Peyer's patch (tissue), 4 donors: ENCODE data around the gene ANTXR1. TPM values are rescaled to one million over a fixed set of nuclear protein-coding genes. Genes with fewer than 3 reads are reported as not detected.

Experiments used
- DNase-seq, 3 donors: peaks; one replicate each; pipeline ENCODE4 v3.0.0-alpha.2; 2017 to 2019
- H3K27ac ChIP-seq, 4 donors: fragments of 200-600 bp; sonication (generic); one replicate each; pipeline ENCODE4 v1.5.1; 2016 to 2019
- H3K27me3 ChIP-seq, 2 donors: fragments of 200-600 bp; sonication (generic); one replicate each; pipeline ENCODE4 v1.5.1; 2019
- H3K36me3 ChIP-seq, 3 donors: fragments of 200-600 bp; sonication (generic); one replicate each; pipeline ENCODE4 v1.5.1; 2016 to 2019
- H3K4me1 ChIP-seq, 4 donors: fragments of 200-600 bp; sonication (generic); one replicate each; pipeline ENCODE4 v1.5.1; 2016 to 2019
- H3K4me3 ChIP-seq, 4 donors: fragments of 200-600 bp; sonication (generic); 1 replicate in 3 of 4; 2 replicates in 1 of 4; pipeline ENCODE4 v1.5.1; 2016 to 2019; ENCODE audit warnings: mild to moderate bottlenecking in 1 of 4
- H3K9me3 ChIP-seq, 4 donors: fragments of 200-600 bp; sonication (generic); one replicate each; pipeline ENCODE4 v1.5.1; 2016 to 2019; ENCODE audit warnings: mild to moderate bottlenecking in 1 of 4
- POLR2A ChIP-seq, 2 donors: fragments of 450-650 bp; IDR thresholded peaks; one replicate each; pipeline ENCODE4 v1.5.1; 2017; ENCODE audit warnings: antibody characterized with exemption in 2 of 2, mild to moderate bottlenecking in 2 of 2, moderate library complexity in 2 of 2
- total RNA-seq, 4 donors: library from RNA; depleted of rRNA; stranded (reverse); fragments of >200 nt; gene quantifications; one replicate each; pipeline ENCODE4 v1.1.0, GENCODE V29; 2016
- TF ChIP-seq, protein P1 (sequence below), 6 experiments: fragments of 450-650 bp in 4 of 6; fragments of 200-600 bp in 2 of 6; sonication (generic) in 1 of 6; IDR thresholded peaks; one replicate each; pipeline ENCODE4 v1.5.1; 2017 to 2019; ENCODE audit warnings: antibody characterized with exemption in 6 of 6, mild to moderate bottlenecking in 3 of 6, moderate library complexity in 1 of 6

ANTXR1 gene
- total RNA-seq, 4 donors from 2014 or later: 5.4 to 39.6 (median 25.0) TPM

DNA sequence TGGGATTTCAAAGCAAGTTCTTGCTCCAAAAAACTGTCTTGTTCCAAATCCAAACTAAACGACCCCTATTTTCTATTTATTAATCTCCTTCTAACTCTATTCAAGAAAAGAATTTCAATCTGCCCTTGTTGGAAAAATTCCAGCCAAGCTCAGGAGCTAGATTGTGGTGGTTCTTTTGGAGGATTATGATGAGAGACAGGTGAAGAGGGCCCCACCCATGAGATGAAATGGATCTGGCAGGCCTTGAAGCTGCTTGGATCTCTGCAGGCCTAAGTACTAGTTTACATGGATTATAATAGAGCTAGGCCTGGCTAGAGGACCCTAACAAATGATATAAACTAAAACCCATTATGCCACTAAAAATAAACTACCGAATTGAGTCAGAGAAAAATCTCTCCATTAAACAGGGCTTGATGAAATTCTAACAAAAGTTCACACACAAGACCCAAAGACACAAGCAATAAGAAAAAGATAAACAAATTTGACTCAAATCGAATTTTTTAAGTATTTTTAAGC, 272.5 kb downstream of the ANTXR1 start:
- no peaks in the 10 kb centered on the region for H3K36me3 ChIP-seq
- H3K9me3 ChIP-seq: no peaks in the 10 kb centered on the region
- H3K27me3 ChIP-seq: no peaks in the 10 kb centered on the region
- no peak overlapping the region for H3K4me3 ChIP-seq
- TF ChIP-seq POLR2A (IDR thresholded peaks at IDR 0.05): no peak
- TF ChIP-seq, protein P1, sequence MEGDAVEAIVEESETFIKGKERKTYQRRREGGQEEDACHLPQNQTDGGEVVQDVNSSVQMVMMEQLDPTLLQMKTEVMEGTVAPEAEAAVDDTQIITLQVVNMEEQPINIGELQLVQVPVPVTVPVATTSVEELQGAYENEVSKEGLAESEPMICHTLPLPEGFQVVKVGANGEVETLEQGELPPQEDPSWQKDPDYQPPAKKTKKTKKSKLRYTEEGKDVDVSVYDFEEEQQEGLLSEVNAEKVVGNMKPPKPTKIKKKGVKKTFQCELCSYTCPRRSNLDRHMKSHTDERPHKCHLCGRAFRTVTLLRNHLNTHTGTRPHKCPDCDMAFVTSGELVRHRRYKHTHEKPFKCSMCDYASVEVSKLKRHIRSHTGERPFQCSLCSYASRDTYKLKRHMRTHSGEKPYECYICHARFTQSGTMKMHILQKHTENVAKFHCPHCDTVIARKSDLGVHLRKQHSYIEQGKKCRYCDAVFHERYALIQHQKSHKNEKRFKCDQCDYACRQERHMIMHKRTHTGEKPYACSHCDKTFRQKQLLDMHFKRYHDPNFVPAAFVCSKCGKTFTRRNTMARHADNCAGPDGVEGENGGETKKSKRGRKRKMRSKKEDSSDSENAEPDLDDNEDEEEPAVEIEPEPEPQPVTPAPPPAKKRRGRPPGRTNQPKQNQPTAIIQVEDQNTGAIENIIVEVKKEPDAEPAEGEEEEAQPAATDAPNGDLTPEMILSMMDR (IDR thresholded peaks at IDR 0.05): no peak
- H3K27ac ChIP-seq: no peak overlapping the region
- no peaks in the 10 kb centered on the region for H3K4me1 ChIP-seq
- no peak for DNase-seq

DNA sequence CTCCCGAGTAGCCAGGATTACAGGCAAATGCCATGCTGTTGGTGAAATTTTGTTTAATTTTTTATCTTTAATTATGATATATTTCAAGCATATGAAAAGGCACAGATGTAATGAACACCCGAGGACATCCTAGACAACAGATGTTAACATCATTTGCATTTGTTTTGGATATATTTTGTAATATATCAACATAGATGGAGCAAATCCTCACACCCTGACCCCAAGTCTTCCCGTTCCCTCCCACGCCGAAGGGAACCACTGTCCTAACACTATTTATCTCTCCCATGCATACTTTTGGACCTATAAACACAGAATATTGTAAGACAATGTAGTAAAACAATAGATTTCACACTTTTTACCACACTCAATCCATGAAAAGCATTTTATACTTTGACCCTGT, 274.6 kb downstream of the ANTXR1 start:
- Histone ChIP-seq H3K27me3 (no peaks in the 10 kb centered on the region), H3K36me3 (no peaks in the 10 kb centered on the region), H3K4me1 (peaks cover 0 to 5% (median 0%) of the 10 kb centered on the region in 4 donors), H3K9me3 (no peaks in the 10 kb centered on the region), H3K4me3 (no peak overlapping the region), H3K27ac (no peak overlapping the region)
- DNase-seq: no peak
- TF ChIP-seq, protein P1 (IDR thresholded peaks at IDR 0.05): no peak
- TF ChIP-seq POLR2A (IDR thresholded peaks at IDR 0.05): no peak

DNA sequence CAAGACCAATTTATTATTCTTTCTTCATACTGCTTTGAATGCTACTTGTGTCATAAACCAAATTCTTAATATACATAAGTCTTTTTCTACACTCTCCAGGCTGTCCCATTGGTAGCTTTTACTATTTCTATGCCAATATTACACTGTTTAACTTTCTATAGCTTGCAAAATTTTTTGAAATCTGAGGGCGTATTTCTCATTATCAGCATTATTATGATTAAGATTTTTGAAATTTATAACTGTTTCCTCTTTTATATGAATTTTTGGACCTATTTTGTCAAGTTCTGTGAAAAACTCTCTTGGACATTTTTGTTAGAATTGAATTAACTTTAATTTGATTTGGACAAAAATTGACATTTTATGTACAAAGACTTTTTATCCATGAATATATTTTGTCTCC, 275.4 kb downstream of the ANTXR1 start:
- DNase-seq: no peak
- Histone ChIP-seq H3K27me3 (no peaks in the 10 kb centered on the region), H3K9me3 (no peaks in the 10 kb centered on the region), H3K4me1 (peaks cover 0 to 5% (median 0%) of the 10 kb centered on the region in 4 donors), H3K4me3 (no peak overlapping the region), H3K27ac (no peak overlapping the region), H3K36me3 (no peaks in the 10 kb centered on the region)
- no peak for TF ChIP-seq POLR2A (IDR thresholded peaks at IDR 0.05)

GRCh38 chr2:69291004-69291650, 278.1 kb downstream of the ANTXR1 start:
- TF ChIP-seq POLR2A (IDR thresholded peaks at IDR 0.05): no peak
- TF ChIP-seq, protein P1 (IDR thresholded peaks at IDR 0.05): no peak
- no peak overlapping the region for H3K4me3 ChIP-seq
- no peak overlapping the region for H3K27ac ChIP-seq
- DNase-seq: no peak
- H3K27me3 ChIP-seq: no peaks in the 10 kb centered on the region
- H3K4me1 ChIP-seq: peaks cover 0 to 5% (median 0%) of the 10 kb centered on the region in 4 donors
- no peaks in the 10 kb centered on the region for H3K36me3 ChIP-seq
- no peaks in the 10 kb centered on the region for H3K9me3 ChIP-seq

DNA sequence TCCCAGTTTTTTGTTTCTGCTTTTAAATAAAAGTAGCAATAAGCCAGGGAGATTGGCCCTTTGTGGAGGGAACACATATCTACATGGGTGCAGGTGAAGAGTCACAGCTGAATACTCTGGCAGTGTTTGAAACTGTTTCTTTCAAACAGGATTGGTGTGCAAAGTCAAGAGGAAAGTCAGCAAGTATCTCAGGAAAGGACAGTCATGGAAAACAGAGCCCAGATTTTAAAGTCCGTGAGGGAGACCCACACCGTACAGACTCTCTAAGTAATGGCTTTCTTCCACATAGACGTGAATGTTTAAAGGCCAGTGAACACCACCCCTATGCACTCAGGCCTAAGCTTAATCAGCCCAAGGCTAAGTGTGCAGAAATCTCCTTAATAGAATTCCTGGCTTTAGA, 278.7 kb downstream of the ANTXR1 start:
- Histone ChIP-seq H3K27ac (no peak overlapping the region), H3K9me3 (no peaks in the 10 kb centered on the region), H3K36me3 (no peaks in the 10 kb centered on the region), H3K27me3 (no peaks in the 10 kb centered on the region), H3K4me1 (peaks cover 0 to 5% (median 0%) of the 10 kb centered on the region in 4 donors), H3K4me3 (no peak overlapping the region)
- DNase-seq: no peak
- TF ChIP-seq, protein P1 (IDR thresholded peaks at IDR 0.05): no peak
- no peak for TF ChIP-seq POLR2A (IDR thresholded peaks at IDR 0.05)

DNA sequence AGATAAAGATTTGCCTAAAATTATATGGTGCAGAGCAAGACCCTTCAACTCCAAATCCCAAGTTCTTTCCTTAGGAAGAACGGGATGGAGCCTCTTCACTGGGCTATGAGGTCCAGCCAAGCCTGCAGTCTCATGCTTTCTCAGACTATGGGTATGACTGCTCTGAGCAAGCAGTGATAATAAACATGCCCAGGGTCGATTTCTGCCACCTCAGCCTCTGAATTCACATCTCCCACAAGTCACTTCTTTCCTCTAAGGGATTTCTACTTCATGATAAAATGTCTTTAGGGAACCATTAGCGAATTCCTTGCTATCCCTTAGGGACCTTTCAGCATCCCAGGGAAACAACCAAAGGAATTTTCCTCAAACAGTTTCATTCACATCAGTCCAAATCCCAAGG, 279.3 kb downstream of the ANTXR1 start:
- Histone ChIP-seq H3K36me3 (no peaks in the 10 kb centered on the region), H3K27ac (no peak overlapping the region), H3K4me3 (no peak overlapping the region), H3K27me3 (no peaks in the 10 kb centered on the region), H3K4me1 (peaks cover 0 to 5% (median 0%) of the 10 kb centered on the region in 4 donors), H3K9me3 (no peaks in the 10 kb centered on the region)
- no peak for DNase-seq
- TF ChIP-seq POLR2A (IDR thresholded peaks at IDR 0.05): no peak
- TF ChIP-seq, protein P1 (IDR thresholded peaks at IDR 0.05): no peak
